Stimulated activated CD8-positive, alpha-beta memory T cell treated with anti-CD3 and anti-CD28 coated beads, Interleukin-12 subunit alpha, Interleukin-12 subunit beta, amount 100 ng/mL, for 24 hours (primary cell): ENCODE measurements around the gene HSPB6.

Experiments
- DNase-seq: peaks from one replicate; pipeline ENCODE4 v3.0.0-alpha.2; 2020; ENCODE audit errors: extremely low read depth

Gene HSPB6

GRCh38 chr19:35716801-35717664 is 39.8 kb downstream of the HSPB6 start:
- DNase-seq: peak; percentile 92

DNA sequence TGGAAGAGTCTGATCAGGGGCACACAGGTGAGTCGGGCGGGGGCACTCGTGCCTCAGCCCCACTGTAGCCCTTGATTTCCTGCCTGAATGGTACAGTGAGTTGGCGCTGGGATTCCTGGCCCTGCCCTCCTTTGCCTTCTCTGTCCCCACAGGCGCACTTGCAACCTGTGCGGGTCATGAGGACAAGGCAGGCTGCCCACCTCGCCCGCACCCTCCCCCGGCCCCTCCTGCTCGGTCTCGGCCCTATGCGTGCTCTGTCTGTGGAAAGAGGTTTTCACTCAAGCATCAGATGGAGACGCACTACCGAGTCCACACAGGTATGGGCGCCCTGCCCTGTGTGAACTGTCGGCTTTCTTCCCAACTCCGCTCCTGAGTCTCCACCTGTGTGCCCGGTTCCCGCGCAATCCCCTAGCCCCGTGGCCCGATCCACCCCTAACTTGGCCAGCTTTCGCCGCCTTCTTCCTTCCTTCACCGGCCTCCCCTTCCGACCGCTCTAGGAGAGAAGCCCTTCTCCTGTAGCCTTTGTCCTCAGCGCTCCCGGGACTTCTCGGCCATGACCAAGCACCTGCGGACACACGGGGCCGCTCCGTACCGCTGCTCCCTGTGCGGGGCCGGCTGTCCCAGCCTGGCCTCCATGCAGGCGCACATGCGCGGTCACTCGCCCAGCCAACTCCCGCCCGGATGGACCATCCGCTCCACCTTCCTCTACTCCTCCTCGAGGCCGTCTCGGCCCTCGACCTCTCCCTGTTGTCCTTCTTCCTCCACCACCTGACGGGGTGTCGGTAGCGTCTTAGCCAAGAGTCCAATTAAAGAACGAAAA is 40.6 kb downstream of the HSPB6 start:
- no peak for DNase-seq

- no peak for DNase-seq
Measured at GRCh38 chr19:35715355-35715809, 41.4 kb downstream of the HSPB6 start.

DNA sequence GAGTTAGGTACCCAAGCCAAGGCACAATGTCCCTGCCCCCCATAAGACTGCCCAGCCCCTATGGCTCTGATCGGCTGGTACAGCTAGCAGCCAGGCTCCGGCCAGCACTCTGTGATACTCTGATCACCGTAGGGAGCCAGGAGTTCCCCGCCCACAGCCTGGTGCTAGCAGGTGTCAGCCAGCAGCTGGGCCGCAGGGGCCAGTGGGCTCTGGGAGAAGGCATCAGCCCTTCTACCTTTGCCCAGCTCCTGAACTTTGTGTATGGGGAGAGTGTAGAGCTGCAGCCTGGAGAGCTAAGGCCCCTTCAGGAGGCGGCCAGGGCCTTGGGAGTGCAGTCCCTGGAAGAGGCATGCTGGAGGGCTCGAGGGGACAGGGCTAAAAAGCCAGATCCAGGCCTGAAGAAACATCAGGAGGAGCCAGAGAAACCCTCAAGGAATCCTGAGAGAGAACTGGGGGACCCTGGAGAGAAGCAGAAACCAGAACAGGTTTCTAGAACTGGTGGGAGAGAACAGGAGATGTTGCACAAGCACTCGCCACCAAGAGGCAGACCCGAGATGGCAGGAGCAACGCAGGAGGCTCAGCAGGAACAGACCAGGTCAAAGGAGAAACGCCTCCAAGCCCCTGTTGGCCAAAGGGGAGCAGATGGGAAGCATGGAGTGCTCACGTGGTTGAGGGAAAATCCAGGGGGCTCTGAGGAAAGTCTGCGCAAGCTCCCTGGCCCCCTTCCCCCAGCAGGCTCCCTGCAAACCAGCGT is 42.1 kb downstream of the HSPB6 start:
- DNase-seq: no peak

GRCh38 chr19:35713904-35714495 is 42.8 kb downstream of the HSPB6 start:
- DNase-seq: no peak

GRCh38 chr19:35713506-35713850 is 43.4 kb downstream of the HSPB6 start:
- no peak for DNase-seq

DNA sequence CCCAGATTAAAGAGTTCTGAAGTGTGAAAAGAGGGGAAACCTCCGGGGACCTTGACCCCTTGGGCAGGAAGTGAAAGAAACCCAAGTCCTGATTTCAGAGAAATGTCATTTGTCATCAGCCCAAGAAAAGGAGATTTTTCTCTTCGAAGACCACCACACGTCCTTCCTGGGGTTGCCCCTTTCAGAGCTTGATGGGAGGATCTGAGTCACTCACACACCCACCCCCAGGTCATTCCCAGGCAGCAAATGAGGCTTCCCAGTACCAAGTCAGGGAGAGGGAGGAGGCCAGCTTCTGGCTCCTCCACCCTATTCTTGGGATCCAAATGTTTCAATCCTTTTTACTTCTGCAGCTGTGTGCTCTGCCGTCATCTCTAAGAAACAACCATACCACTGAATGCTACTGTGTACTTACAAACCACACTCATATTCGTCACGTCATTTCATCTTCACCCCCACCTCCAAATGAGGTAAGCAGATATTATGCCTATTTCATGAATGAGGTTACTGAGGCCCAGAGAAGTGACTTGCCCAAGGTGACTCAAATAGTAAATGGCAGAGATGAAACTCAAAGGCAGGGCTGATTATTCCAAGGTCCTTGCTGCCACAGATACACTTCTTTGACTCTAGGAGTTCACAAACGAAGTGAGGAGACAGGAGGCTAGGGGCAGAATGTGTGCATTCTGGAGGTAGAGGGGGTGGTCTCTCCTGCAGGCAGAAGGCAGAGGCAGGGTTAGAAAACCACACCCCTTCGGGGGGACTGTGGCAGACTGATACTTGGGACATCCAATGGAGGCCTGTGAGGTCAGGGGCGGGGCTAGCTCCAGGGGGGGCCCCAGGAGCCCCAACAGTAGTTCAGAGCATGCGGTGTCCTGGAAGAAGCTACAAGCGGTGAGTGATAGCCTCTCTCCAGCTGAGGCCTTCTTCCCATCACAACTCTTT is 44.0 kb downstream of the HSPB6 start:
- DNase-seq: peak; percentile 72

GRCh38 chr19:35710784-35711723 is 45.8 kb downstream of the HSPB6 start:
- DNase-seq: peak; percentile 47

GRCh38 chr19:35708391-35708790 is 48.4 kb downstream of the HSPB6 start:
- no peak for DNase-seq
